Stimulated activated CD8-positive, alpha-beta memory T cell treated with anti-CD3 and anti-CD28 coated beads, Interleukin-15, amount 100 ng/mL, for 1 hour (primary cell): ENCODE results near the gene EFL1.
"Not testable (repeated sequence)": the region's sequence is repeated elsewhere in the genome, so short reads cannot be mapped to it uniquely, and the experiment has no call there.

Source experiments
- DNase-seq: peaks from one replicate; pipeline ENCODE4 v3.0.0-alpha.2; 2020; ENCODE audit warnings: low read depth

Gene EFL1

DNA sequence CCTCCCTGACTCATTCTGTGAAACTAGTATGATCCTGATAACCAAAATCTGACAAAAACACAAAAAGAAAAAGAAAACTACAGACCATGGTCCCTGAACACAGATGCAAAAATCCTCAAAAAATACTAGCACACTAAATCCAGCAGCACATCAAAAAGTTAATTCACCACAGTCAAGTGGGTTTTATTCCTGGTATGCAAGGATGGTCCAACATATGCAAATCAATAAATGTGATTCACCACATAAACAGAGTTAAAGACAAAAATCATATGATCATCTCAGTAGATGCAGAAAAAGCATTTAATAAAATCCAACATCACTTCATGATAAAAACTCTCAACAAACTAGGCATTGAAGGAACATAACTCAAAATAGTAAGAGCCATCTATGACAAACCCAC, 12.9 kb upstream of the EFL1 start:
- DNase-seq, result no peak

- no peak for DNase-seq
Measured at GRCh38 chr15:82272154-82272553, 9.6 kb upstream of the EFL1 start.

- DNase-seq, result not testable (repeated sequence)
Measured at GRCh38 chr15:82268454-82268853, 5.9 kb upstream of the EFL1 start.

DNA sequence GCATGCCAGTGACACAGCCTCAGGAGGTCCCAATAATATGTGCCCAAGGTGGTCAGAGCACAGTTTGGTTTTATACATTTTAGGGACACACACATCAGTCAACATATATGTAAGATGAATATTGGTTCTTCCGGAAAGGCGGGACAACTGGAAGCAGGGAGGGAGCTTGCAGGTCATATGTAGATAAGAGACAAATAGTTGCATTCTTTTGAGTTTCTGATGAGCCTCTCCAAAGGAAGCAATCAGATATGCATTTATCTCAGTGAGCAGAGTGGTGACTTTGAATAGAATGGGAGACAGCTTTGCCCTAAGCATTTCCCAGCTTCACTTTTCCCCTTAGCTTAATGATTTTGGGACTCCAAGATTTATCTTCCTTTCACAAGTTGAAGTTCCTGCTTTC, 4.6 kb upstream of the EFL1 start:
- not testable (repeated sequence) for DNase-seq

- no peak for DNase-seq
Measured at GRCh38 chr15:82263350-82263749, 816 bp upstream of the EFL1 start.

DNA sequence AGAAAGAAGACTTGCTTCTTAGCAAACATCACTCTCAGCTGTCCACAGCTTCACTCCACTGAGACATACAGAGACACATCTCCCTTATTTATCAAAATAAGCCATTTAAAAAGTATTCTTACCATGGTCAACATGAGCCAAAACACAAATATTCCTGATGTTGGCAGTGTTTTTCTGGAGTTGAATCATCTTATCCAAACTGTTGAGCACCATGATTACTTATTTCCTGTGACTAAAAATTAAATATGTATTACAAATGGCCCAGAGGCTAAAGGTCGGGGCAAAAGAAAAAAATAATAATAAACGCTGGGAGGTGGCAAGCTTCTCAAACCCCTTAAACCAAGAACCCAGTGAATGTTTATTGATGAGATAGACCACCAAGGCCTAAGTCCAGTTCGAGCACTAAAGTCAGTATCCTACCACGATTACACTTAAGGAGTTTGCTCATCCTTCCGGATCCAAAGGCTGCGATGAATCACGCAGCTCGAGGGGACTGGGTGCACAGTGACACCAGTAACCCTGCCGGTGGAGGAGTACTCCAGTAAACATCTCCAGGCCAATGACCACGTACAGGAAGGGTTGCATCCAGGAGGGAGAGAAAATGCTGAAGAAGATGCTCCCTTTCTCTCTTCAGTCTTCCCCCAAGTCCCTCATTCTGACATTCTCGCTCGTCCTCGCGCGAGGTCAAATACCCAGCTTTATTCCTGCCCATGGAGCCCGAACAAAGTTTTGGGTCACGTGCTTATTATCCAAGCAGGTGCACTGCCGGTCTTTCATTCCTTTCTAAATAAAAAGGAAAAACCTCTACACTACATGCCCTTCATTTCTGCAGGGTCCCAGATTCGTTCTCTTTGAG, 740 bp downstream of the EFL1 start:
- not testable (repeated sequence) for DNase-seq

DNA sequence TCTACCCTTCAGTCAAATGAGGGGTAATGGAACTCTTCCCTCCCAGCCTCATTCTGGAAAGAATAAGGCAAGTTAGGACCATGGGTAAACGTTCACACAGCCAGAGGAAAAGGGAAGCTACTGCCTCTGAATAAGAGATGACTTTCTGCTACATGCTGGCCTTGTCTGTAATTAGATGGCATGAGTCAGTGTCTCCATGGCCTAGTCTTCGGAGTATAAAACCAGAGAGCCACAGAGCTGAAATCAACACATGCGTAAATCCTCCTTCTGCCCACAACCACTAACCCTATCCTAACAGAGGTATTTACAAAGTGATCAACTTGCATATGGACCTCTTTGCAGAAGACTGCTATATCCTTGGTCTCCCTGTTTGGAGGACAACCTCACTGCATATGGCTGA, 14.3 kb downstream of the EFL1 start:
- not testable (repeated sequence) for DNase-seq

DNA sequence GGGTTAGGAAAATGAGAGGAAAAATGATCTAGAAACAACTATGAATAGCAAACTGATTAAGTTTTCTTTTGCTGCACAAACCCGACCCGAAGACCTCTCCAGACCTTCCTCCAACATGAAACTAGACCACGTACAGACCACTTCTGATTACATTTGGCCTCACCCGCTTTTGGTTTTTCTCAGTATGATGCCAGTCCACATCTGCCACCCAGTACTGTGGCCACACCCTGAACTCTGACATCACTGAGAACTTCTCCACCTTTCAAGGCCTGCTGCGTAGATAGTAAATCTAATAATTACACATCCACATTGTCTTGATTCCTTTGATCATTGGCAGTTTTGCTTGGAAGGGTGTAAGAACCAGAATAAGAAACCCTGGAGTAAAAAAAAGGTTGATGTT, 16.6 kb downstream of the EFL1 start:
- DNase-seq, result not testable (repeated sequence)

GRCh38 chr15:82243644-82244043, 18.9 kb downstream of the EFL1 start:
- not testable (repeated sequence) for DNase-seq

GRCh38 chr15:82241836-82242499, 20.6 kb downstream of the EFL1 start:
- not testable (repeated sequence) for DNase-seq

GRCh38 chr15:82239685-82240391, 22.7 kb downstream of the EFL1 start:
- DNase-seq, result no peak

GRCh38 chr15:82237944-82238534, 24.5 kb downstream of the EFL1 start:
- DNase-seq, result not testable (repeated sequence)

GRCh38 chr15:82231842-82232241, 30.7 kb downstream of the EFL1 start:
- no peak for DNase-seq

GRCh38 chr15:82231233-82231632, 31.3 kb downstream of the EFL1 start:
- DNase-seq, result no peak

- DNase-seq, result no peak
Measured at GRCh38 chr15:82228750-82229149, 33.8 kb downstream of the EFL1 start.

DNA sequence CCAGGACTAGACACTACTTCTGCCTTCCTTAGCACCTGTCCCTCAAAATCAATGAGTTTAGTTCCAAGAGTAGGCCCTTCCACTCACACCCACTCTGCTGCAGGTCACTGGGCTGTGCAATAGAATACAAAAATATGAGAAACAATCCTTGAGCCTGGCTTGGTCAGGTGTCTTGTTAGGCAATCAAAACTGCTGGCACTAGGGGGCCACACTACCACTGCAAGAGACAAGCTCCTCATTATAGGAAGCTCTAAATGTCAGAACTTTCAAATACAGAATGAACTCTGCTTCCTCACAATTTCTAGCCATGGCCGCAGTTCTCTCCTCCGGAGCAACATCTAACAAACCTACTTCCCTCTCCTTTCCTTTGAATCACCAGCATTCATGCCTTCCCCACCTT, 41.0 kb downstream of the EFL1 start:
- not testable (repeated sequence) for DNase-seq

DNA sequence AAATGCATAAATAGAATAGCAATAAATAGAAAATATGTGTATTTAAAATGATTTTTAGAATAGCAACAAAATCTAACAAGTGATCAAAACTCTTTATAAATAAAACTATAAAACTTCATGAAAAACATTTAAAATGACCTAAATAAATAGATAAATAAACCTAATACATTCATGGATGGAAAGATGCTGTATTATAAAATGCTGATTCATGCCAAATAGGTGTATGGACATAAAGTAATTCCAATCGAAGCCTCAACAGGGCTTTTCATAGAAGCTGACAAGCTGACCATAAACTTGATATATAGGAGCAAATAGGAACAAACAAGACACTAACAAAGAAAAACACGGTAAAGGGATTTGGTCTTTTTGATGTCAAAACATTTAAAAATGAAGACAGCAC, 46.4 kb downstream of the EFL1 start:
- DNase-seq, result not testable (repeated sequence)

DNA sequence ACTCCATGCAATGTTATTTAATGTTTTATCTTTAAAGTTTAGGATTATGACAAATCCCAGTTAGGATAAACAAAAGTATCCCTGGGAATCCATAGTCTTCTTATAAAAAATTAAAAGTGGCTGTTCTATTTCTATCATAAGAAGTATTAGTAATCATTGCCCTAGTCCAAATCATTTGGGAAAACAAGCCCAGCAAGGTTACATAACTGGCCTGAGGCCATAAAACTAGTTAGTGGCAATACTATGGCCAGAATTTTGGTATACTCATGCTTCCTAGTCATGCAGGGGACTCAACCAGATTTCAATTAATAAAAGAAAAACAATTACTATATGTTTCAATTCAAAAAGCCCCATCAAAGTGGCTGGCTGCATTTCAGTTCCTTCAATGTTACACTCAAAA, 50.3 kb downstream of the EFL1 start:
- not testable (repeated sequence) for DNase-seq

GRCh38 chr15:82210066-82210597, 52.4 kb downstream of the EFL1 start:
- DNase-seq, result not testable (repeated sequence)

- not testable (repeated sequence) for DNase-seq
Measured at GRCh38 chr15:82204575-82204974, 58.0 kb downstream of the EFL1 start.

GRCh38 chr15:82197733-82198594, 64.6 kb downstream of the EFL1 start:
- peak; percentile 32 for DNase-seq
